ENCODE measurements around the gene TSPAN11. TPM values are rescaled to one million over a fixed set of nuclear protein-coding genes. Genes with fewer than 3 reads are reported as not detected.

TSPAN11 gene
- total and polyA plus RNA-seq, 2 of the 8 experiments (the other 6 are each of a cell fraction or from before 2014, with no cell fraction given) = 3.9 to 8.2 TPM

DNA sequence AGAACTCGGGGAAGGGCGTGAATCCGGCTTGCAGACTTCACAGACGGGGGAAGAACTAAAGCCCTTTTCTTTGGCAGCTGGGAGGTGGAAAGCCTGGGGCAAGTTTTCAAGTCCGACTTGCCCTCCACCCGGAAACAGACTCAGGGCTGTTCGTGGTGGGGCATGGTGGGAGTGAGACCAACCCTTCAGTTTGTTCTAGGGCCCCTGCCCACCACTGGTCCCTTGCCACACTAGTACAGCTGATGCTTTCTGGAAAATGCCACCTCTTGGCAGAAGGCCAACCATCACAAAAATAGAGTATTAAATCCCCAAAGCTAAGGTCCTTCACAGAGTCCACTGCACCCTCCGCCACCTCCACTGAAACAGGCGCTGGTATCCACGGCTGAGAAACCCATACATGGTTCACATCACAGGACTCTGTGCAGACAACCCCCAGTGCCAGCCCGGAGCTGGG lies 96.8 kb downstream of the TSPAN11 start (continued):
- TF ChIP-seq CHD7 (IDR thresholded peaks at IDR 0.05; ENCODE audit: insufficient replicate concordance, low read length) (no peak), RFX5 (IDR thresholded peaks at IDR 0.05; ENCODE audit: borderline replicate concordance, low read depth, low read length) (no peak), HDAC6 (IDR thresholded peaks at IDR 0.05; ENCODE audit: low read depth, low read length) (no peak), SRF (IDR thresholded peaks at IDR 0.05; ENCODE audit: low read depth, low read length) (no peak), CBX5 (IDR thresholded peaks at IDR 0.05; ENCODE audit: low read depth, low read length) (no peak), HDAC2 (IDR thresholded peaks at IDR 0.05; ENCODE audit: borderline replicate concordance in 1 of 2, low read depth in 2 of 2, low read length in 2 of 2) (no peak), PHF8 (conservative IDR thresholded peaks at IDR 0.05; ENCODE audit: low read depth, low read length) (no peak), SIX5 (IDR thresholded peaks at IDR 0.05; ENCODE audit: low read depth, low read length) (no peak), CREB1 (IDR thresholded peaks at IDR 0.05) (no peak), MAFK (IDR thresholded peaks at IDR 0.05; ENCODE audit: low read depth, low read length) (no peak), RNF2 (IDR thresholded peaks at IDR 0.05; ENCODE audit: borderline replicate concordance, low read depth, low read length, missing control alignments, poor library complexity, severe bottlenecking) (no peak), CEBPB (IDR thresholded peaks at IDR 0.05; ENCODE audit: low read depth, low read length) (no peak)

Measured in H1 (cell line).